ENCODE measurements around the gene C6orf136. TPM values are rescaled to one million over a fixed set of nuclear protein-coding genes. Genes with fewer than 3 reads are reported as not detected.
A peak's percentile ranks its signal among the peaks of the same experiment; 100 is the strongest.

Gene C6orf136
- total and polyA plus RNA-seq, 9 of the 15 experiments (the other 6 are each of a cell fraction or from before 2014, with no cell fraction given): 14.1 to 63.1 (median 18.4) TPM

DNA sequence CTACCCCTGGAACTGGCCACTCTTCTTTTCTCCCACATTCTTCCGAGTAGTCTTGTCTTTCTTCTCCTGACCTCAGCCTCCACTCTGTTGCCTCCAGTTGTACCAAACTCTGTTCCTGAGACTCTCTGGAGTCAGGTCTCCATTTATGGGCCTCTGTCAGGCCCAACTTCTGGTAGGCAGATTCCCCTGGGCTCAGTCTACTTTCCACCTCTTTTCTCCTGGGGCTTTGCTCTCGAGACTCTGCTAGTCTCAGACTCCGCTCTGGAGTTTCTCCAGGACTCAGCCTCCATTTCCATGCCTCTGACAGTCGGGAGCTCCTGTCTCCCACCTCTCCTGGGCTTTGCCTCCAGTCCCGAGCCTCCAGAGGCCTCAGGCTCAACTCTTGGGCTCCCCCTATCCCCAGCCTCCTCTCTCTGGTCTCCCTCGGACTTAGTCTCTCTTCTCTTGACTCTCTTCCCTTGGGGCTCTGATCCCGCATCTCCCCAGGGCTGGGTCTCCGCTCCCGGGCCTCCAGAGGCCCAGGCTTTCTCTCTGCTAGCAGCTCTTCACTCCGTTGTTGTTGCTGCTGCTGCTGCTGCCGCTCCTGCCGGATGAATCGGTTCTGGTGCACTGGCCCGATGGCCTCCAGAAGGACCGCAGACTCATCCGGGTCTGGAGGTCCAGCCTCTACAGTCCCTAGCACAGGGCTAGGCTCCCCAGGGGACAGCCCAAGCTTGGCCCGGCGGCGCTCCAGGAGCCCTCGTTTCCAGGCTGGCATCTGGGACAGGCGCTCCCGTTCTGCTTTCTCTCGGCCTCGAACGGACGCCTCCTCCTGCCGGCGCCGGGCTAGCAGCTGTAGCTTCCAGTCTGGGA lies 38.5 kb downstream of the C6orf136 start (continued):
- TF ChIP-seq CHD4 (IDR thresholded peaks at IDR 0.05; ENCODE audit: insufficient read depth, insufficient replicate concordance, low read depth, low read length, poor library complexity, severe bottlenecking) (peak; percentile 7), GTF2A2 (tag; IDR thresholded peaks at IDR 0.05) (no peak), SETDB1 (IDR thresholded peaks at IDR 0.05; ENCODE audit: low read length) (no peak), ZKSCAN3 (CRISPR knock-in tag; IDR thresholded peaks at IDR 0.05) (no peak), RUNX1 (IDR thresholded peaks at IDR 0.05; ENCODE audit: low read depth) (no peak), RBM25 (IDR thresholded peaks at IDR 0.05; ENCODE audit: low read depth, low read length, severe bottlenecking) (no peak), ZNF644 (tag; IDR thresholded peaks at IDR 0.05; ENCODE audit: low read depth) (peak; percentile 52; the same call in 1 of the 2 replicates), EP400 (IDR thresholded peaks at IDR 0.05) (no peak), ZFP36 (IDR thresholded peaks at IDR 0.05; ENCODE audit: low read depth, low read length, partially characterized antibody) (peak; percentile 97), SUPT5H (IDR thresholded peaks at IDR 0.05) (no peak), ZNF445 (CRISPR knock-in tag; IDR thresholded peaks at IDR 0.05; ENCODE audit: low read depth) (no peak), RAD51 (IDR thresholded peaks at IDR 0.05; ENCODE audit: borderline replicate concordance, low read depth) (no peak), BHLHE40 (IDR thresholded peaks at IDR 0.05; ENCODE audit: low read length) (no peak), SRF (CRISPR knock-in tag; IDR thresholded peaks at IDR 0.05) (no peak), ZNF431 (CRISPR knock-in tag; IDR thresholded peaks at IDR 0.05) (no peak), RBM22 (IDR thresholded peaks at IDR 0.05; ENCODE audit: low read depth, low read length, poor library complexity, severe bottlenecking) (no peak), ZNF24 (IDR thresholded peaks at IDR 0.05) (no peak), EZH2 (IDR thresholded peaks at IDR 0.05; ENCODE audit: borderline replicate concordance, low read depth, low read length) (no peak), BDP1 (IDR thresholded peaks at IDR 0.05; ENCODE audit: insufficient read depth, insufficient read length) (no peak), U2AF2 (optimal IDR thresholded peaks at IDR 0.05; ENCODE audit: low read depth, low read length) (no peak), PHTF2 (CRISPR knock-in tag; IDR thresholded peaks at IDR 0.05) (no peak)
- TF ChIP-seq, protein P1, sequence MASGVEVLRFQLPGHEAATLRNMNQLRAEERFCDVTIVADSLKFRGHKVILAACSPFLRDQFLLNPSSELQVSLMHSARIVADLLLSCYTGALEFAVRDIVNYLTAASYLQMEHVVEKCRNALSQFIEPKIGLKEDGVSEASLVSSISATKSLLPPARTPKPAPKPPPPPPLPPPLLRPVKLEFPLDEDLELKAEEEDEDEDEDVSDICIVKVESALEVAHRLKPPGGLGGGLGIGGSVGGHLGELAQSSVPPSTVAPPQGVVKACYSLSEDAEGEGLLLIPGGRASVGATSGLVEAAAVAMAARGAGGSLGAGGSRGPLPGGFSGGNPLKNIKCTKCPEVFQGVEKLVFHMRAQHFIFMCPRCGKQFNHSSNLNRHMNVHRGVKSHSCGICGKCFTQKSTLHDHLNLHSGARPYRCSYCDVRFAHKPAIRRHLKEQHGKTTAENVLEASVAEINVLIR (CRISPR knock-in tag; IDR thresholded peaks at IDR 0.05): no peak
- TF ChIP-seq, protein P2, sequence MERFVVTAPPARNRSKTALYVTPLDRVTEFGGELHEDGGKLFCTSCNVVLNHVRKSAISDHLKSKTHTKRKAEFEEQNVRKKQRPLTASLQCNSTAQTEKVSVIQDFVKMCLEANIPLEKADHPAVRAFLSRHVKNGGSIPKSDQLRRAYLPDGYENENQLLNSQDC (CRISPR knock-in tag; IDR thresholded peaks at IDR 0.05): no peak
- TF ChIP-seq, protein P3, sequence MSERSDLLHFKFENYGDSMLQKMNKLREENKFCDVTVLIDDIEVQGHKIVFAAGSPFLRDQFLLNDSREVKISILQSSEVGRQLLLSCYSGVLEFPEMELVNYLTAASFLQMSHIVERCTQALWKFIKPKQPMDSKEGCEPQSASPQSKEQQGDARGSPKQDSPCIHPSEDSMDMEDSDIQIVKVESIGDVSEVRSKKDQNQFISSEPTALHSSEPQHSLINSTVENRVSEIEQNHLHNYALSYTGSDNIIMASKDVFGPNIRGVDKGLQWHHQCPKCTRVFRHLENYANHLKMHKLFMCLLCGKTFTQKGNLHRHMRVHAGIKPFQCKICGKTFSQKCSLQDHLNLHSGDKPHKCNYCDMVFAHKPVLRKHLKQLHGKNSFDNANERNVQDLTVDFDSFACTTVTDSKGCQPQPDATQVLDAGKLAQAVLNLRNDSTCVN (CRISPR knock-in tag; IDR thresholded peaks at IDR 0.05): no peak
- TF ChIP-seq, protein P4, sequence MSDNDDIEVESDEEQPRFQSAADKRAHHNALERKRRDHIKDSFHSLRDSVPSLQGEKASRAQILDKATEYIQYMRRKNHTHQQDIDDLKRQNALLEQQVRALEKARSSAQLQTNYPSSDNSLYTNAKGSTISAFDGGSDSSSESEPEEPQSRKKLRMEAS (CRISPR knock-in tag; IDR thresholded peaks at IDR 0.05): no peak
- TF ChIP-seq, protein P5, sequence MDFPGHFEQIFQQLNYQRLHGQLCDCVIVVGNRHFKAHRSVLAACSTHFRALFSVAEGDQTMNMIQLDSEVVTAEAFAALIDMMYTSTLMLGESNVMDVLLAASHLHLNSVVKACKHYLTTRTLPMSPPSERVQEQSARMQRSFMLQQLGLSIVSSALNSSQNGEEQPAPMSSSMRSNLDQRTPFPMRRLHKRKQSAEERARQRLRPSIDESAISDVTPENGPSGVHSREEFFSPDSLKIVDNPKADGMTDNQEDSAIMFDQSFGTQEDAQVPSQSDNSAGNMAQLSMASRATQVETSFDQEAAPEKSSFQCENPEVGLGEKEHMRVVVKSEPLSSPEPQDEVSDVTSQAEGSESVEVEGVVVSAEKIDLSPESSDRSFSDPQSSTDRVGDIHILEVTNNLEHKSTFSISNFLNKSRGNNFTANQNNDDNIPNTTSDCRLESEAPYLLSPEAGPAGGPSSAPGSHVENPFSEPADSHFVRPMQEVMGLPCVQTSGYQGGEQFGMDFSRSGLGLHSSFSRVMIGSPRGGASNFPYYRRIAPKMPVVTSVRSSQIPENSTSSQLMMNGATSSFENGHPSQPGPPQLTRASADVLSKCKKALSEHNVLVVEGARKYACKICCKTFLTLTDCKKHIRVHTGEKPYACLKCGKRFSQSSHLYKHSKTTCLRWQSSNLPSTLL (IDR thresholded peaks at IDR 0.05): no peak

Data from K562 (cell line).